B cell (primary cell): ENCODE measurements around the gene BSG.

ENCODE experiments used
- EZH2 ChIP-seq: IDR thresholded peaks from 2 replicates; pipeline ENCODE4 v1.6.1; 2012; ENCODE audit warnings: borderline replicate concordance, low read depth, mild to moderate bottlenecking, moderate library complexity, low read length; ENCODE audit not compliant: insufficient read depth, poor library complexity, severe bottlenecking
- TF ChIP-seq, protein P1 (sequence below): fragments of 200-600 bp; IDR thresholded peaks from one replicate; pipeline ENCODE4 v1.8.0; 2022; ENCODE audit warnings: antibody characterized with exemption, mild to moderate bottlenecking

DNA sequence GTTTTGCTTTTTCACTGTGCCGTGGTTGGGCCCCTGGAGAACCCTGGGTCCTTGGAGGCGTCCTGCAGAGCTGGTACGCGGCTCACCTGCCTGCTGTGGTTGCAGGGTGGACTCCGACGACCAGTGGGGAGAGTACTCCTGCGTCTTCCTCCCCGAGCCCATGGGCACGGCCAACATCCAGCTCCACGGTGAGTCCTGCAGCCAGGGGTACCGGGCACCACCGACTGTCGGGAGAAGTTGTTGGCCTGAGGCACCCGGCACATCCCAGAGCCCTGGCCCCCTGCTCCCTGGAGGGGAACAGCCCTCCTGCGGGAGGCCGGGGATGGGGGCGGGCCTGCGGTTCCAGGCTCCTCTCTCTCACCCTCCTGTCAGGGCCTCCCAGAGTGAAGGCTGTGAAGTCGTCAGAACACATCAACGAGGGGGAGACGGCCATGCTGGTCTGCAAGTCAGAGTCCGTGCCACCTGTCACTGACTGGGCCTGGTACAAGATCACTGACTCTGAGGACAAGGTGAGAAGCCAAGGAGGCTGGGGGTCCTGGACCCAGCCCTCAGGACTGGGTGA is 8.0 kb downstream of the BSG start:
- no peak for TF ChIP-seq EZH2
- TF ChIP-seq, protein P1, sequence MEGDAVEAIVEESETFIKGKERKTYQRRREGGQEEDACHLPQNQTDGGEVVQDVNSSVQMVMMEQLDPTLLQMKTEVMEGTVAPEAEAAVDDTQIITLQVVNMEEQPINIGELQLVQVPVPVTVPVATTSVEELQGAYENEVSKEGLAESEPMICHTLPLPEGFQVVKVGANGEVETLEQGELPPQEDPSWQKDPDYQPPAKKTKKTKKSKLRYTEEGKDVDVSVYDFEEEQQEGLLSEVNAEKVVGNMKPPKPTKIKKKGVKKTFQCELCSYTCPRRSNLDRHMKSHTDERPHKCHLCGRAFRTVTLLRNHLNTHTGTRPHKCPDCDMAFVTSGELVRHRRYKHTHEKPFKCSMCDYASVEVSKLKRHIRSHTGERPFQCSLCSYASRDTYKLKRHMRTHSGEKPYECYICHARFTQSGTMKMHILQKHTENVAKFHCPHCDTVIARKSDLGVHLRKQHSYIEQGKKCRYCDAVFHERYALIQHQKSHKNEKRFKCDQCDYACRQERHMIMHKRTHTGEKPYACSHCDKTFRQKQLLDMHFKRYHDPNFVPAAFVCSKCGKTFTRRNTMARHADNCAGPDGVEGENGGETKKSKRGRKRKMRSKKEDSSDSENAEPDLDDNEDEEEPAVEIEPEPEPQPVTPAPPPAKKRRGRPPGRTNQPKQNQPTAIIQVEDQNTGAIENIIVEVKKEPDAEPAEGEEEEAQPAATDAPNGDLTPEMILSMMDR = no peak
